GM12878 (cell line): ENCODE data around the gene BEST2. TPM values are rescaled to one million over a fixed set of nuclear protein-coding genes. Genes with fewer than 3 reads are reported as not detected.

ENCODE experiments used
- ATAC-seq: fragments of 200-7000 bp; cut with Tn5 transposase; 3 replicates; pipeline ENCODE4 v1.9.1; 2020; ENCODE audit warnings: mild to moderate bottlenecking, moderate library complexity
- BruUV-seq: library from RNA; stranded (reverse); fragments of 400-500 nt; replicated peaks from 2 replicates; lab custom pipeline; 2021; lab: Mats Ljungman, UMichigan
- CTCF ChIA-PET: fragments of 300-600 bp; sonication (Branson Sonifier 250); formaldehyde crosslinking; extraction: SDS; loops from one replicate; lab custom pipeline; 2021; ENCODE audit warnings: inconsistent platforms; lab: Yijun Ruan, JAX
- POLR2A ChIA-PET: fragments of 350-600 bp; formaldehyde crosslinking; extraction: SDS; loops from one replicate; lab custom pipeline; 2021; ENCODE audit warnings: inconsistent platforms; lab: Charles Lee
- RAD21 ChIA-PET: fragments of 300-600 bp; sonication (Branson Sonifier 250); formaldehyde crosslinking; loops from one replicate; lab custom pipeline; 2023; ENCODE audit warnings: antibody characterized with exemption; ENCODE audit not compliant: unreplicated experiment; lab: Charles Lee
- SMC1A ChIA-PET: fragments of 300-600 bp; sonication (Branson Sonifier 250); formaldehyde crosslinking; loops from one replicate; lab custom pipeline; 2023; ENCODE audit not compliant: unreplicated experiment, uncharacterized antibody; lab: Charles Lee
- DNase-seq: peaks from one replicate; pipeline ENCODE4 v3.0.0-alpha.2; 2011; ENCODE audit warnings: low read depth, low spot score
- FAIRE-seq: peaks from 3 replicates; lab custom pipeline; 2011; peaks lifted over from hg19 to GRCh38; lab: Jason Lieb, UNC
- H2AFZ ChIP-seq: 2 replicates; pipeline ENCODE4 v1.6.0; 2011; ENCODE audit warnings: low read depth, low read length, control low read depth; ENCODE audit not compliant: control insufficient read depth
- H3K27ac ChIP-seq: 2 replicates; pipeline ENCODE4 v1.5.1; 2011; ENCODE audit warnings: control low read depth; ENCODE audit not compliant: control insufficient read depth, insufficient read depth
- H3K27me3 ChIP-seq, 2 experiments: replicated peaks in 1 of 2; 2 replicates each; pipeline versions ENCODE4 v1.6.0 to v1.6.1; 2011; ENCODE audit warnings: low read length in 1 of 2; ENCODE audit not compliant: control insufficient read depth in 2 of 2, insufficient read depth in 2 of 2
- H3K36me3 ChIP-seq, 2 experiments: 2 replicates each; pipeline ENCODE4 v1.5.1; 2011; ENCODE audit warnings: low read length in 1 of 2; ENCODE audit not compliant: control insufficient read depth in 2 of 2, insufficient read depth in 2 of 2
- H3K4me1 ChIP-seq: 2 replicates; pipeline ENCODE4 v1.6.1; 2011; ENCODE audit warnings: mild to moderate bottlenecking, low read length, moderate library complexity, mixed read lengths; ENCODE audit not compliant: control insufficient read depth, insufficient read depth
- H3K4me2 ChIP-seq: 2 replicates; pipeline ENCODE4 v1.6.0; 2011; ENCODE audit warnings: control low read depth; ENCODE audit not compliant: control insufficient read depth, insufficient read depth
- H3K4me3 ChIP-seq: fragments of 200-600 bp; sonication (generic); 2 replicates; pipeline ENCODE4 v1.5.1; 2016
- H3K79me2 ChIP-seq: 2 replicates; pipeline ENCODE4 v1.6.0; 2011; ENCODE audit warnings: low read length; ENCODE audit not compliant: control insufficient read depth, insufficient read depth
- H3K9ac ChIP-seq: 2 replicates; pipeline ENCODE4 v1.8.0; 2011; ENCODE audit warnings: low read length, control low read depth, mixed read lengths; ENCODE audit not compliant: control insufficient read depth, insufficient read depth
- H3K9me3 ChIP-seq: replicated peaks from 3 replicates; pipeline ENCODE4 v1.5.1; 2011; ENCODE audit warnings: mild to moderate bottlenecking, low read length; ENCODE audit not compliant: control insufficient read depth, insufficient read depth
- H4K20me1 ChIP-seq: 2 replicates; pipeline ENCODE4 v1.6.0; 2011; ENCODE audit not compliant: control insufficient read depth, insufficient read depth
- FOXK2 ChIP-seq: fragments of 450-650 bp; IDR thresholded peaks from 2 replicates; pipeline ENCODE4 v1.6.1; 2017; ENCODE audit warnings: mild to moderate bottlenecking, moderate library complexity
- MEF2A ChIP-seq: IDR thresholded peaks from 2 replicates; pipeline ENCODE4 v1.6.1; 2011; ENCODE audit warnings: low read depth, mild to moderate bottlenecking, low read length, moderate library complexity; ENCODE audit not compliant: insufficient read depth
- MYC ChIP-seq: IDR thresholded peaks from 2 replicates; pipeline ENCODE4 v1.6.1; 2011; ENCODE audit warnings: mild to moderate bottlenecking, low read length, moderate library complexity, inconsistent platforms; ENCODE audit not compliant: insufficient read depth, insufficient replicate concordance, insufficient read length, severe bottlenecking
- NFXL1 ChIP-seq: fragments of 450-650 bp; IDR thresholded peaks from 2 replicates; pipeline ENCODE4 v1.6.1; 2017; ENCODE audit warnings: antibody characterized with exemption, mild to moderate bottlenecking, borderline replicate concordance
- NKRF ChIP-seq: fragments of 450-650 bp; conservative IDR thresholded peaks from 2 replicates; pipeline ENCODE4 v1.6.1; 2017; ENCODE audit warnings: mild to moderate bottlenecking, moderate library complexity
- POLR2A ChIP-seq: IDR thresholded peaks from 2 replicates; pipeline ENCODE4 v1.6.1; 2011; ENCODE audit warnings: low read depth, mild to moderate bottlenecking, low read length
- SMARCA5 ChIP-seq: fragments of 450-650 bp; IDR thresholded peaks from 2 replicates; pipeline ENCODE4 v1.6.1; 2017; ENCODE audit warnings: mild to moderate bottlenecking
- TARDBP ChIP-seq: IDR thresholded peaks from 2 replicates; pipeline ENCODE4 v1.6.1; 2016; ENCODE audit warnings: borderline replicate concordance
- WGBS: methylation state at CpG from one replicate; pipeline ENCODE4 v1.1.6; 2016; ENCODE audit warnings: low lambda C conversion rate; ENCODE audit not compliant: insufficient replicate concordance, insufficient coverage; ENCODE audit errors: missing lambda C conversion rate; 5-methylcytosine and 5-hydroxymethylcytosine counted together
- in situ Hi-C: fragments of 300-500 bp; cut with MboI; formaldehyde crosslinking; loops from 9 replicates; pipeline ENCODE4 v1.14.3; 2018; ENCODE audit warnings: mixed read lengths
- intact Hi-C: fragments of 100-400 bp; cut with micrococcal nuclease; formaldehyde crosslinking; loops from one replicate; pipeline ENCODE4 v1.14.2; 2022; ENCODE audit not compliant: unreplicated experiment
- polyA plus RNA-seq, 11 experiments: library from polyadenylated mRNA; depleted of rRNA in 4 of 11; unstranded in 6 of 11; stranded (reverse) in 5 of 11; fragments of >200 nt; fragmentation: Nextera tagmentation in 4 of 11; fragmentation: Illumina TruSeq in 1 of 11; extraction: Ambion mirVana in 4 of 11; extraction: Trizol in 1 of 11; gene quantifications; 1 replicate in 1 of 11; 2 replicates in 10 of 11; pipeline versions ENCODE4 v1.2.1 to v1.2.3, GENCODE V29; 2011 to 2016; ENCODE audit warnings: inconsistent platforms in 2 of 11, missing spikeins in 2 of 11, low read depth in 1 of 11
- total RNA-seq, 4 experiments: library from RNA; depleted of rRNA in 3 of 4; stranded (reverse); fragments of >200 nt in 3 of 4; fragmentation: Illumina TruSeq in 1 of 4; extraction: Trizol in 1 of 4; gene quantifications; 2 replicates each; pipeline versions ENCODE4 v1.2.1 to v1.2.3, GENCODE V29; 2013 to 2021

Gene BEST2
- total and polyA plus RNA-seq, 10 of the 15 experiments (the other 5 are each of a cell fraction or from before 2014, with no cell fraction given): not detected

- intact Hi-C loops: no loop called here
- peaks cover 0 to 1% of the 10 kb centered on the region in 2 experiments; a peak in 2 of 4 replicates for H3K36me3 ChIP-seq
- 68% methylated on average over 18 of the region's 18 CpGs for WGBS
- RAD21 ChIA-PET: interaction anchor here (1.0 to 11.4 kb wide), 4 partner anchors 23 to 91 kb away, joined by 3 to 303 read pairs (median 9); partner anchors contain the start of genes GCDH and HOOK2
- TF ChIP-seq MEF2A: no peak
- TF ChIP-seq POLR2A: no peak
- no peak for TF ChIP-seq MYC
- TF ChIP-seq NKRF: no peak
- TF ChIP-seq FOXK2: no peak
- no peak for TF ChIP-seq NFXL1
- TF ChIP-seq SMARCA5: no peak
- no peak for TF ChIP-seq TARDBP
- TF ChIP-seq, all 136 proteins: peak for 0
- no peaks in the 10 kb centered on the region for H3K9me3 ChIP-seq
- H4K20me1 ChIP-seq: no peaks in the 10 kb centered on the region
- H3K4me1 ChIP-seq: peaks cover 23% of the 10 kb centered on the region
- POLR2A ChIA-PET: interaction anchor here (0.9 to 2.2 kb wide), 5 partner anchors 8 to 79 kb away, joined by 3 to 9 read pairs (median 6); partner anchors contain the start of gene JUNB
- H3K27ac ChIP-seq: no peak overlapping the region
- DNase-seq (no peak), ATAC-seq (no peak), FAIRE-seq (no peak)
- H3K27me3 ChIP-seq: no peaks in the 10 kb centered on the region
- peaks cover 13% of the 10 kb centered on the region for H3K79me2 ChIP-seq
- CTCF ChIA-PET: interaction anchor here (1.0 to 12.9 kb wide), 4 partner anchors 22 to 63 kb away, joined by 3 to 537 read pairs (median 217); partner anchors contain the start of genes GET3 and HOOK2
- no peak overlapping the region for H3K4me3 ChIP-seq
- SMC1A ChIA-PET: interaction anchor here (0.9 to 11.5 kb wide), 3 partner anchors 20 to 37 kb away, joined by 3 to 240 read pairs (median 4); no protein-coding TSS in a partner anchor
- in situ Hi-C loops: loop anchor here (5.0 kb wide), 1 partner anchor 38 kb away; no protein-coding TSS in a partner anchor
- BruUV-seq: no TSS peak
- no peak overlapping the region for H2AFZ ChIP-seq
- peak overlapping the region; percentile 98 for H3K4me2 ChIP-seq
- no peak overlapping the region for H3K9ac ChIP-seq
Observed at GRCh38 chr19:12799742-12800465, 48.3 kb downstream of the BEST2 start.
